Upper lobe of left lung (tissue), 4 donors: ENCODE data around the gene SFR1.

ENCODE experiments used
- EP300 ChIP-seq, 4 donors: sonication (generic); formaldehyde crosslinking; IDR thresholded peaks; one replicate each; pipeline ENCODE4 v1.5.1; 2017; ENCODE audit warnings: antibody characterized with exemption in 4 of 4, control low read depth in 2 of 4
- POLR2A ChIP-seq, 4 donors: fragments of 450-650 bp; IDR thresholded peaks; one replicate each; pipeline ENCODE4 v1.5.1; 2016 to 2017; ENCODE audit warnings: antibody characterized with exemption in 4 of 4, mild to moderate bottlenecking in 2 of 4
- POLR2AphosphoS5 ChIP-seq, 2 donors: sonication (generic); formaldehyde crosslinking; IDR thresholded peaks; one replicate each; pipeline ENCODE4 v1.5.1; 2017; ENCODE audit warnings: antibody characterized with exemption in 2 of 2
- TF ChIP-seq, protein P1 (sequence below), 6 experiments: fragments of 450-650 bp in 4 of 6; fragments of 200-600 bp in 2 of 6; sonication (generic) in 2 of 6; IDR thresholded peaks; one replicate each; pipeline ENCODE4 v1.5.1; 2016 to 2019; ENCODE audit warnings: antibody characterized with exemption in 6 of 6

- TF ChIP-seq EP300 (IDR thresholded peaks at IDR 0.05), result no peak
- TF ChIP-seq, protein P1, sequence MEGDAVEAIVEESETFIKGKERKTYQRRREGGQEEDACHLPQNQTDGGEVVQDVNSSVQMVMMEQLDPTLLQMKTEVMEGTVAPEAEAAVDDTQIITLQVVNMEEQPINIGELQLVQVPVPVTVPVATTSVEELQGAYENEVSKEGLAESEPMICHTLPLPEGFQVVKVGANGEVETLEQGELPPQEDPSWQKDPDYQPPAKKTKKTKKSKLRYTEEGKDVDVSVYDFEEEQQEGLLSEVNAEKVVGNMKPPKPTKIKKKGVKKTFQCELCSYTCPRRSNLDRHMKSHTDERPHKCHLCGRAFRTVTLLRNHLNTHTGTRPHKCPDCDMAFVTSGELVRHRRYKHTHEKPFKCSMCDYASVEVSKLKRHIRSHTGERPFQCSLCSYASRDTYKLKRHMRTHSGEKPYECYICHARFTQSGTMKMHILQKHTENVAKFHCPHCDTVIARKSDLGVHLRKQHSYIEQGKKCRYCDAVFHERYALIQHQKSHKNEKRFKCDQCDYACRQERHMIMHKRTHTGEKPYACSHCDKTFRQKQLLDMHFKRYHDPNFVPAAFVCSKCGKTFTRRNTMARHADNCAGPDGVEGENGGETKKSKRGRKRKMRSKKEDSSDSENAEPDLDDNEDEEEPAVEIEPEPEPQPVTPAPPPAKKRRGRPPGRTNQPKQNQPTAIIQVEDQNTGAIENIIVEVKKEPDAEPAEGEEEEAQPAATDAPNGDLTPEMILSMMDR (IDR thresholded peaks at IDR 0.05), result no peak
- TF ChIP-seq POLR2AphosphoS5 (IDR thresholded peaks at IDR 0.05), result no peak
- TF ChIP-seq POLR2A (IDR thresholded peaks at IDR 0.05), result no peak
These were observed 20.1 kb downstream of the SFR1 start for GRCh38 chr10:104142081-104142480.
